MM.1S (cell line): ENCODE measurements around the gene CALCR.

ENCODE experiments used
- DNase-seq: peaks from one replicate; pipeline ENCODE4 v3.0.0-alpha.2; 2015
- H2AFZ ChIP-seq: fragments of 300-600 bp; sonication (generic); 2 replicates; pipeline ENCODE4 v1.6.0; 2016; ENCODE audit warnings: antibody characterized with exemption, low read length
- H3F3A ChIP-seq: fragments of 300-600 bp; sonication (generic); 2 replicates; pipeline ENCODE4 v1.6.1; 2016; ENCODE audit warnings: mild to moderate bottlenecking, antibody characterized with exemption, low read length, moderate library complexity, mixed read lengths; ENCODE audit not compliant: insufficient read depth
- H3K27ac ChIP-seq: fragments of 300-600 bp; sonication (generic); 2 replicates; pipeline ENCODE4 v1.5.1; 2016; ENCODE audit warnings: mild to moderate bottlenecking, low read length
- H3K27me3 ChIP-seq: fragments of 300-600 bp; sonication (generic); replicated peaks from 2 replicates; pipeline ENCODE4 v1.6.0; 2016; ENCODE audit warnings: low read length; ENCODE audit not compliant: insufficient read depth
- H3K36me3 ChIP-seq: fragments of 300-600 bp; sonication (generic); replicated peaks from 2 replicates; pipeline ENCODE4 v1.6.1; 2016; ENCODE audit warnings: mild to moderate bottlenecking, low read length, mixed read lengths; ENCODE audit not compliant: insufficient read depth
- H3K4me1 ChIP-seq: fragments of 300-600 bp; sonication (generic); 2 replicates; pipeline ENCODE4 v1.6.1; 2016; ENCODE audit warnings: low read length, mixed read lengths
- H3K4me2 ChIP-seq: fragments of 300-600 bp; sonication (generic); 2 replicates; pipeline ENCODE4 v1.6.0; 2016; ENCODE audit warnings: low read depth, low read length
- H3K4me3 ChIP-seq: fragments of 300-600 bp; sonication (generic); 2 replicates; pipeline ENCODE4 v1.5.1; 2016; ENCODE audit warnings: low read length, mixed read lengths
- H3K79me2 ChIP-seq: fragments of 300-600 bp; sonication (generic); 2 replicates; pipeline ENCODE4 v1.6.1; 2016; ENCODE audit warnings: mixed run types, low read length, mixed read lengths
- H3K9ac ChIP-seq: fragments of 300-600 bp; sonication (generic); 2 replicates; pipeline ENCODE4 v1.6.1; 2016; ENCODE audit warnings: low read length, mixed read lengths
- H3K9me2 ChIP-seq: fragments of 300-600 bp; sonication (generic); replicated peaks from 2 replicates; pipeline ENCODE4 v1.6.1; 2016; ENCODE audit warnings: mild to moderate bottlenecking, low read length, mixed read lengths; ENCODE audit not compliant: insufficient read depth
- H3K9me3 ChIP-seq: fragments of 300-600 bp; sonication (generic); replicated peaks from 2 replicates; pipeline ENCODE4 v1.6.1; 2016; ENCODE audit warnings: mild to moderate bottlenecking, low read length, mixed read lengths; ENCODE audit not compliant: insufficient read depth
- H4K20me1 ChIP-seq: fragments of 300-600 bp; sonication (generic); 2 replicates; pipeline ENCODE4 v1.6.1; 2016; ENCODE audit warnings: mild to moderate bottlenecking, low read length, moderate library complexity, mixed read lengths; ENCODE audit not compliant: insufficient read depth
- CTCF ChIP-seq: fragments of 300-600 bp; sonication (generic); IDR thresholded peaks from 2 replicates; pipeline ENCODE4 v1.5.1; 2016; ENCODE audit warnings: antibody characterized with exemption, low read length, mixed read lengths
- EZH2 ChIP-seq: fragments of 300-600 bp; sonication (generic); optimal IDR thresholded peaks from 2 replicates; pipeline ENCODE3; 2017; ENCODE audit warnings: low read depth, mild to moderate bottlenecking, antibody characterized with exemption, low read length, mixed read lengths
- EZH2phosphoT487 ChIP-seq: fragments of 300-600 bp; sonication (generic); IDR thresholded peaks from 2 replicates; pipeline ENCODE4 v1.6.1; 2018; ENCODE audit warnings: antibody characterized with exemption, low read length

The CALCR gene

GRCh38 chr7:93574269-93574645 lies 267 bp downstream of the CALCR start:
- Histone ChIP-seq H3F3A (no peaks in the 10 kb centered on the region), H3K27me3 (0 out of 2 replicates have a peak, but pooled peaks cover 5% of the 10 kb centered on the region), H3K4me2 (peak overlapping the region; percentile 52; the same call in 1 of the 2 replicates), H3K27ac (no peak overlapping the region), H4K20me1 (no peaks in the 10 kb centered on the region), H3K9me2 (no peaks in the 10 kb centered on the region), H3K9me3 (no peaks in the 10 kb centered on the region), H2AFZ (peak overlapping the region; percentile 27; the same call in 1 of the 2 replicates), H3K9ac (no peak overlapping the region), H3K36me3 (no peaks in the 10 kb centered on the region), H3K4me1 (no peaks in the 10 kb centered on the region), H3K4me3 (no peak overlapping the region), H3K79me2 (no peaks in the 10 kb centered on the region)
- no peak for TF ChIP-seq CTCF
- no peak for TF ChIP-seq EZH2phosphoT487
- TF ChIP-seq EZH2, result no peak
- no peak for DNase-seq

GRCh38 chr7:93569189-93569588 lies 5.3 kb downstream of the CALCR start:
- H3K27ac ChIP-seq, result no peak overlapping the region
- H3K9me3 ChIP-seq, result no peaks in the 10 kb centered on the region
- no peak overlapping the region for H3K4me3 ChIP-seq
- H3K79me2 ChIP-seq, result no peaks in the 10 kb centered on the region
- DNase-seq, result no peak
- H3K9me2 ChIP-seq, result no peaks in the 10 kb centered on the region
- no peak overlapping the region for H3K4me2 ChIP-seq
- H3K4me1 ChIP-seq, result no peaks in the 10 kb centered on the region
- no peak for TF ChIP-seq EZH2
- no peaks in the 10 kb centered on the region for H3K36me3 ChIP-seq
- no peaks in the 10 kb centered on the region for H4K20me1 ChIP-seq
- H3K9ac ChIP-seq, result no peak overlapping the region
- 0 out of 2 replicates have a peak, but pooled peaks cover 2% of the 10 kb centered on the region for H3K27me3 ChIP-seq
- H2AFZ ChIP-seq, result no peak overlapping the region
- no peaks in the 10 kb centered on the region for H3F3A ChIP-seq

- Histone ChIP-seq H3K9me3 (no peaks in the 10 kb centered on the region), H3K4me3 (no peak overlapping the region), H4K20me1 (no peaks in the 10 kb centered on the region), H3K36me3 (no peaks in the 10 kb centered on the region), H3K4me1 (no peaks in the 10 kb centered on the region), H3K79me2 (no peaks in the 10 kb centered on the region), H2AFZ (no peak overlapping the region), H3K27ac (no peak overlapping the region), H3F3A (no peaks in the 10 kb centered on the region), H3K4me2 (no peak overlapping the region), H3K9ac (no peak overlapping the region), H3K9me2 (no peaks in the 10 kb centered on the region), H3K27me3 (no peaks in the 10 kb centered on the region)
- TF ChIP-seq EZH2, result no peak
- no peak for TF ChIP-seq EZH2phosphoT487
- TF ChIP-seq CTCF, result no peak
- no peak for DNase-seq
Measured at GRCh38 chr7:93566876-93567275, 7.6 kb downstream of the CALCR start.

GRCh38 chr7:93563584-93563983 lies 10.9 kb downstream of the CALCR start:
- H3K9me2 ChIP-seq, result no peaks in the 10 kb centered on the region
- H3K9me3 ChIP-seq, result no peaks in the 10 kb centered on the region
- H3K27ac ChIP-seq, result no peak overlapping the region
- H3F3A ChIP-seq, result no peaks in the 10 kb centered on the region
- H2AFZ ChIP-seq, result no peak overlapping the region
- no peaks in the 10 kb centered on the region for H3K36me3 ChIP-seq
- no peak for TF ChIP-seq CTCF
- TF ChIP-seq EZH2, result no peak
- TF ChIP-seq EZH2phosphoT487, result no peak
- no peaks in the 10 kb centered on the region for H4K20me1 ChIP-seq
- no peaks in the 10 kb centered on the region for H3K79me2 ChIP-seq
- no peaks in the 10 kb centered on the region for H3K4me1 ChIP-seq
- no peak for DNase-seq
- H3K9ac ChIP-seq, result no peak overlapping the region
- H3K27me3 ChIP-seq, result no peaks in the 10 kb centered on the region
- H3K4me2 ChIP-seq, result no peak overlapping the region
- no peak overlapping the region for H3K4me3 ChIP-seq
